GM18868 (cell line): ENCODE data around the gene KCNJ6.
A peak's percentile ranks its signal among the peaks of the same experiment; 100 is the strongest.
"Not testable (repeated sequence)": the region's sequence is repeated elsewhere in the genome, so short reads cannot be mapped to it uniquely, and the experiment has no call there.

ENCODE experiments used
- ATAC-seq: cut with Tn5 transposase; IDR thresholded peaks from one replicate; pipeline ENCODE4 v1.9.1; 2021; ENCODE audit warnings: mild to moderate bottlenecking, moderate library complexity; ENCODE audit not compliant: unreplicated experiment

KCNJ6 gene

GRCh38 chr21:37746849-37747248, 169.4 kb downstream of the KCNJ6 start:
- ATAC-seq, result no peak

GRCh38 chr21:37744551-37744950, 171.7 kb downstream of the KCNJ6 start:
- no peak for ATAC-seq

- ATAC-seq, result no peak
Observed at GRCh38 chr21:37742532-37742931, 173.7 kb downstream of the KCNJ6 start.

- ATAC-seq, result no peak
Observed at GRCh38 chr21:37742115-37742514, 174.1 kb downstream of the KCNJ6 start.

GRCh38 chr21:37737996-37738395, 178.3 kb downstream of the KCNJ6 start:
- no peak for ATAC-seq

- ATAC-seq, result no peak
Observed at GRCh38 chr21:37737507-37737906, 178.8 kb downstream of the KCNJ6 start.

GRCh38 chr21:37734846-37735245, 181.4 kb downstream of the KCNJ6 start:
- no peak for ATAC-seq

GRCh38 chr21:37732927-37733326, 183.3 kb downstream of the KCNJ6 start:
- no peak for ATAC-seq

GRCh38 chr21:37724201-37724600, 192.1 kb downstream of the KCNJ6 start:
- ATAC-seq, result no peak

- ATAC-seq, result no peak
Observed at GRCh38 chr21:37717534-37717933, 198.7 kb downstream of the KCNJ6 start.

GRCh38 chr21:37712569-37712934, 203.7 kb downstream of the KCNJ6 start:
- ATAC-seq, result not testable (repeated sequence)

GRCh38 chr21:37711836-37712568, 204.3 kb downstream of the KCNJ6 start:
- ATAC-seq, result peak; percentile 95

GRCh38 chr21:37711286-37711829, 204.9 kb downstream of the KCNJ6 start:
- no peak for ATAC-seq

- no peak for ATAC-seq
Observed at GRCh38 chr21:37710546-37711285, 205.5 kb downstream of the KCNJ6 start.

GRCh38 chr21:37704751-37705150, 211.5 kb downstream of the KCNJ6 start:
- ATAC-seq, result no peak

- no peak for ATAC-seq
Observed at GRCh38 chr21:37702241-37702640, 214.0 kb downstream of the KCNJ6 start.

GRCh38 chr21:37700641-37701202, 215.5 kb downstream of the KCNJ6 start:
- ATAC-seq, result peak; percentile 96

- ATAC-seq, result no peak
Observed at GRCh38 chr21:37699024-37699775, 217.1 kb downstream of the KCNJ6 start.

GRCh38 chr21:37696936-37697335, 219.3 kb downstream of the KCNJ6 start:
- ATAC-seq, result no peak

- ATAC-seq, result no peak
Observed at GRCh38 chr21:37695111-37695510, 221.1 kb downstream of the KCNJ6 start.
